Measurements from ENCODE around the gene LTF. TPM values are rescaled to one million over a fixed set of nuclear protein-coding genes. Genes with fewer than 3 reads are reported as not detected.

The LTF gene
- total RNA-seq, 1 donor from 2014 or later = 1.4 TPM

GRCh38 chr3:46399098-46399497 is 65.6 kb downstream of the LTF start:
- Histone ChIP-seq H3K27me3 (no peaks in the 10 kb centered on the region), H3K4me3 (no peak overlapping the region), H3K9me3 (no peaks in the 10 kb centered on the region), H3K27ac (no peak overlapping the region), H3K4me1 (no peaks in the 10 kb centered on the region), H3K36me3 (no peaks in the 10 kb centered on the region)
- DNase-seq (ENCODE audit: low spot score in 2 of 2) = no peak
- TF ChIP-seq CTCF (IDR thresholded peaks at IDR 0.05) = no peak
- intact Hi-C loops (cut with DNase I) = no loop called here

GRCh38 chr3:46398186-46398955 is 66.3 kb downstream of the LTF start:
- no peak for DNase-seq (ENCODE audit: low spot score in 2 of 2)

GRCh38 chr3:46397111-46397510 is 67.6 kb downstream of the LTF start:
- TF ChIP-seq CTCF (IDR thresholded peaks at IDR 0.05) = no peak
- Histone ChIP-seq H3K9me3 (no peaks in the 10 kb centered on the region), H3K27ac (no peak overlapping the region), H3K4me3 (no peak overlapping the region), H3K36me3 (no peaks in the 10 kb centered on the region), H3K27me3 (no peaks in the 10 kb centered on the region), H3K4me1 (no peaks in the 10 kb centered on the region)
- no peak for DNase-seq (ENCODE audit: low spot score in 2 of 2)
- intact Hi-C loops (cut with DNase I) = no loop called here

More at GRCh38 chr3:46398186-46398955, 66.3 kb downstream of the LTF start:
- intact Hi-C loops (cut with DNase I) = no loop called here
- no peak overlapping the region for H3K27ac ChIP-seq
- H3K4me3 ChIP-seq = no peak overlapping the region
- TF ChIP-seq CTCF (IDR thresholded peaks at IDR 0.05) = no peak
- no peaks in the 10 kb centered on the region for H3K36me3 ChIP-seq
- H3K27me3 ChIP-seq = no peaks in the 10 kb centered on the region
- H3K9me3 ChIP-seq = no peaks in the 10 kb centered on the region
- no peaks in the 10 kb centered on the region for H3K4me1 ChIP-seq

DNA sequence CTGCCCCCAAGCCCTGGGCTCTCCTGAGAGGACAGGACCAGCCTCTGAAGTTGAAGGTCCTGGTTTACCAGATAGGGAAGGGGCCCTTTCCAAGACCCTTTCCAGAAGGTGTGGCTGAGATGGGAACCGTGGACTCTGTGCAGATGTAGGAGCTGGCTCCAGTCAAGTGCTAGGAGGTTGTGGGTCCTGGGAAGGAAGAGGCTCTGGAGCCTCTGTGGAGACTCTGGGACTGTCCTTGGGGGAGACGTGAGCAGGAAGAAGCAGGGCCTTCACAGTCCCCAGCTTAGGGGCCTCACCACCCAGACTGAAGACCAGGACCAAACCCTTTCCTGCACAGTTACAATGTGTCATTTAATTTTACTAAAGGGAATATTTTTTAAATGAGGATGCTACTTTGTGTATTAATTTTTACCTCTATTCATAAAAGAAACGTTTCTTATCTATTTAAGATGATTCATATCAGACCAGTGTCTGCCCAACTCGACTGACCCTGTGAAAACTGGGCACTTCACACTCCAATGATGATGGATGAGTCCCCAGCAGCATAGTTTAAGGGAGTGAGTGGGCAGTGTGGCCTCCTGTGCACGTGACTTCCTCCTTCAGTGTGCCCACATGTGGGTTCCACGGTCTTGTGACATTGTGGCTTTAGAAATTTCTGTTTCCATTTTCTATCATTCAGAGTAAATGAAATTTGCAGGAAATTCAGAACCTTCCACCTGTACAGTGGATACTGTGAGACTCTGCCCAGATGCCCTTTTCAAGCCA is 68.8 kb downstream of the LTF start:
- no peak for TF ChIP-seq CTCF (IDR thresholded peaks at IDR 0.05)
- H3K4me3 ChIP-seq = no peak overlapping the region
- H3K9me3 ChIP-seq = no peaks in the 10 kb centered on the region
- DNase-seq (ENCODE audit: low spot score in 2 of 2) = no peak
- no peak overlapping the region for H3K27ac ChIP-seq
- no peaks in the 10 kb centered on the region for H3K36me3 ChIP-seq
- intact Hi-C loops (cut with DNase I) = no loop called here
- no peaks in the 10 kb centered on the region for H3K27me3 ChIP-seq
- no peaks in the 10 kb centered on the region for H3K4me1 ChIP-seq

DNA sequence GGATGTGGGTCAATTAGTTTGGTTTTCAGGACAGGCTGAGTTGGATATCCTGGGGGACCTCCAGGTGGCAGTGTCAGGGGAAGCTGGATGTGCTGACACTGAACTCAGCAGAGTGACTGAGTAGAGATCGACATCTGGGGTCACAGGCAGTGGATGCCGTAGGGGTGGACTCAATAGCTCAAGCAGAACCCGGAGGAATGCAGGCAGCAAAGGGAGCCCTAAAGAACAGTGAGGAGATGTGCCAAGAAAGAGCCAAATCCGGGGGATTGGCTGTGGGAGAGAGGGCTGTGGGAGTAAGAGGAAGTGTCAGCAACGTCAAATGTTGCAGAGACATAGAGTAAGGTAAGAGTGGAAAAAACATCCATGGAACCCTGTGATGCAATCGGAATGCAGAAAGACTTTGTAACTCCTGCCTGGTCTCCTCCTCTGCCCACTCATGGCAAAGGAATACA is 69.5 kb downstream of the LTF start:
- TF ChIP-seq CTCF (IDR thresholded peaks at IDR 0.05) = no peak
- Histone ChIP-seq H3K36me3 (no peaks in the 10 kb centered on the region), H3K4me1 (no peaks in the 10 kb centered on the region), H3K27ac (no peak overlapping the region), H3K27me3 (no peaks in the 10 kb centered on the region), H3K9me3 (no peaks in the 10 kb centered on the region), H3K4me3 (no peak overlapping the region)
- DNase-seq (ENCODE audit: low spot score in 2 of 2) = no peak
- intact Hi-C loops (cut with DNase I) = no loop called here

Data from ascending aorta (tissue), 2 donors.